HG02840 (cell line): ENCODE results near the gene CLEC2B.

Source experiments
- ATAC-seq: cut with Tn5 transposase; IDR thresholded peaks from one replicate; pipeline ENCODE4 v1.9.1; 2021; ENCODE audit warnings: mild to moderate bottlenecking, moderate library complexity, moderate number of reproducible peaks; ENCODE audit not compliant: unreplicated experiment, low FRiP score

The CLEC2B gene

DNA sequence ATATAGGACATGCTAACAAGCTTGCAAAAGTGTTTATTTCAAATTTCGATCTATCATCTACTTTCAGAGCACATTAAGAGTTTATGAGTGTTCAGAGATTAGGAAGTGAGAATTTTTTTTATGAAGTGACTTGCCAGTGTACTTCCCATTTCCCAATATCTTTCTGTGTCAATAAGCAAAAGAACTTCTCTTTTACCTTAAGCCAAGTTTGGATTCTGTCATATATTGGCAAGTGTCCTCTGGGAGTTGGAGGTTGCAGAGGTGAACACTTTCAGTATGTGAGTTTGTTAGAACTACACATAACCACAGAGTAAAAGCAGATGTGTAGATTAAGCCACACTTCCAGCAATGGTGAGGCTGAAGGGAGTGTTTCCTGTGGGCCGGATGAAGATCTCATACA lies 58.5 kb downstream of the CLEC2B start:
- no peak for ATAC-seq

DNA sequence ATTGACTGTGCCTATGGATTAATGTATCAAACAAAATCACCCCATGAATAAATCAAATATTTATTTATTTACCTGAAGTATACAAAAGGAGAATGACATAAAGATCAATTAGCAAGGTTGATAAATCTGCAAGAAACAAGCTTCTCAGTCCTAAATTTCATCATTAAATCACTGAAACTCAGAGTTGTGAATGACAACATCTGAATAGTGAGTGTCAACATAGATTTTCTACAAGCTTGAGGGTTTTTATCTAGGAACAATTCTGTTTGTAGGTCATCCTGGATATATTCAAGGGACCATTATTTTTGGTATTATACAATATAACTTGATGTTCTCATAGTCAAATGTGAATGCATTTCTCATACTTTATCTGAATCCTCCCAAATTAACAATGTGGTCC lies 59.3 kb downstream of the CLEC2B start:
- ATAC-seq = no peak

DNA sequence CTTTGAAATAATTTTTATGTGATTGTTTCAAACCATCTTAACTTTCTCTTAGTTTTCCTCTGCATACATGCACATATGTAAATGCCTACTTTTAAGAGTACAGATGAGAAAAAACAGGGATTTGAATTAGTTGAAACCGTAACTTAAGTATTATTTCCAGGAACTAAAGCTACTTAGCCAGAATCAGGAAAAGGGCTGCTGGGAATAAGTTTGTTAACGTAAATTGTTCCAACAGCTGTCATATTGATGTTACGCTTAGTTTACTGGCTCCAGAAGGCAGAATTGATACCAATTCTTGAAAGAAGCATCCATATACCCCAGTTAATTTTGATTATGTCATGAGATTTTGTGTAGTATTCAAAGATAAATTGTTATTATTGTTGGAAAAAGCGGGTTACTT lies 59.8 kb downstream of the CLEC2B start:
- no peak for ATAC-seq

DNA sequence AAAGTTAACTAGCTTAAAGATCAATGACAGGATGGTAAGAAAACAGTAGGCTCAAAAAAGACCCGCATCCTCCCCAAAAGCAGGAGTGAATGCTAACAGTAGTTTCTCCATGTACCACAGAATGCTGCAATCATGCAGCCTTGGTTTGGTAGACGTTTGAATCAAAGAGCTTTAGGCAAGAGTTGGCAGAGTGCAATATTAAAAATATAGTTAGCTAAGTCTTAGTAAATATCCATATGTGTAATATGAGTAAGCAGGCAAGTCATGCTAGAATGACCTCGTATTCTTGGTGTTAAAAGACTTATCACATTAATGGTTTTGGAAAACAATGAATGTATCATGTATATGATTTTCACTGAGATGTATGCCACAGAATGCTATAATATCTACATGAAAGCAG lies 60.6 kb downstream of the CLEC2B start:
- no peak for ATAC-seq

DNA sequence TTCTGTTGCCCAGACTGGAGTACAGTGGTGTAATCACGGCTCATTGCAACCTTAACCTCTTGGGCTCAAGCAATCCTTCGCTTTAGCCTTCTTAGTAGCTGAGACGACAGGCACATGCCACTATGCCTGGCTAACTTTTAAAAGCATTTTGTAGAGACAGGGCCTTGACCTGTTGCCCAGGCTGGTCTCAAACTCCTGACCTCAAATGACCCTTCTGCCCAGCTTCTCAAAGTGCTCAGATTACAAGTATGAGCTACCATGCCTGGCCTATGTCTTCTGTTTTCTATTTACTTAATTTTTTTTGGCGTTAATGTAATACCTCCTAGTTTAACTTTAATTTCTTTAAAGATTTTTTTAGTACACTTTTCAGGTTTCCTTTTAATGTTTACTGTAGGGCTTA lies 62.4 kb downstream of the CLEC2B start:
- no peak for ATAC-seq

DNA sequence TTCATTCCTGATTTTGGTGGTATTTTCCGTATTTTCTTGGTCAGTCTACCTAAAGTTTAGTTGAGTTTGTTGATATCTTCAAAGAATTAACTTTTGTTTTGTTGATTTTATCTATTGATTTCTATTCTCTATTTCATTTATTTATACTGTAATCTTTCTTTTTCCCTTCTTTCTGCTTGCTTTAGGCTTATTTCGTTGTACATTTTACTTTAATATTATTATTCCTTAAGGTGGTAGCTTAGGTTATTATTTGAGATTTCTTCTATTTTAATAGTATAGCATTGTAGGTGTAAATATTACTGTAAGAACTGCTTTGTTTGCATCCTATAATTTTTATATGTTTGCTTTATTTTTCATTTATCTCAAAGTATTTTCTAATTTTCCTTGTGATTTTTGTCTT lies 63.3 kb downstream of the CLEC2B start:
- no peak for ATAC-seq
